Measurements from ENCODE around the gene TRIM39. TPM values are rescaled to one million over a fixed set of nuclear protein-coding genes. Genes with fewer than 3 reads are reported as not detected.
A peak's percentile ranks its signal among the peaks of the same experiment; 100 is the strongest.

The TRIM39 gene
- total RNA-seq (2016; rRNA removed; fragmentation: Illumina TruSeq; extraction: Trizol) (13.8 and 14.6 TPM in 2 replicates), polyA plus RNA-seq (2011; rRNA removed) (7.7 and 8.6 TPM in 2 replicates), polyA minus RNA-seq (2011; rRNA and poly(A)+ RNA removed; ENCODE audit: low replicate concordance) (7.8 and 11.9 TPM in 2 replicates), Bru-seq, nascent RNA (percentile 82 among the genes with signal in this experiment), BruChase-seq, experiment 1, labeled RNA remaining after a 6-hour chase (percentile 89 among the genes with signal in this experiment), BruChase-seq, experiment 2, labeled RNA remaining after a 2-hour chase (percentile 89 among the genes with signal in this experiment)
- total RNA-seq (2016; cell fraction: cytosol; rRNA removed; fragmentation: Illumina TruSeq; extraction: Trizol; ENCODE audit: low read depth) = 3.1 and 5.0 TPM in 2 replicates
- 12.0 and 15.3 TPM in 2 replicates for total RNA-seq (2016; cell fraction: insoluble cytoplasmic fraction; rRNA removed; fragmentation: Illumina TruSeq; extraction: Trizol)
- total RNA-seq (2016; cell fraction: membrane; rRNA removed; fragmentation: Illumina TruSeq; extraction: Trizol) = 11.0 and 12.4 TPM in 2 replicates
- 12.2 and 14.1 TPM in 2 replicates for total RNA-seq (2016; cell fraction: nucleus; rRNA removed; fragmentation: Illumina TruSeq; extraction: Trizol)
- 5.6 and 5.9 TPM in 2 replicates for polyA plus RNA-seq (2011; cell fraction: cytosol; rRNA removed)
- 22.1 and 24.6 TPM in 2 replicates for polyA plus RNA-seq (2011; cell fraction: nucleus; rRNA removed)
- polyA plus RNA-seq (2012) = 7.8 and 8.9 TPM in 2 replicates
- 2.3 and 3.1 TPM in 2 replicates for polyA plus RNA-seq (2016; cell fraction: cytosol; fragmentation: Illumina TruSeq; extraction: Trizol; ENCODE audit: low read depth)
- polyA plus RNA-seq (2016; cell fraction: insoluble cytoplasmic fraction; fragmentation: Illumina TruSeq; extraction: Trizol; ENCODE audit: low read depth) = 9.9 and 11.6 TPM in 2 replicates
- polyA plus RNA-seq (2016; cell fraction: membrane; fragmentation: Illumina TruSeq; extraction: Trizol; ENCODE audit: low read depth) = 6.6 and 8.4 TPM in 2 replicates
- 26.6 and 28.1 TPM in 2 replicates for polyA plus RNA-seq (2016; cell fraction: nucleus; fragmentation: Illumina TruSeq; extraction: Trizol; ENCODE audit: insufficient read depth, low read depth)
- 6.3 and 7.6 TPM in 2 replicates for polyA minus RNA-seq (2011; cell fraction: cytosol; rRNA and poly(A)+ RNA removed)
- 13.6 and 16.1 TPM in 2 replicates for polyA minus RNA-seq (2011; cell fraction: nucleus; rRNA and poly(A)+ RNA removed)
- long read RNA-seq, experiment 1, partial matches to known transcripts = 3 of 6 reads
- long read RNA-seq, experiment 1, other reads (novel, unspliced or antisense) = 2 of 6 reads
- long read RNA-seq, experiment 2, partial matches to known transcripts = 10 of 27 reads
- long read RNA-seq, experiment 2, other reads (novel, unspliced or antisense) = 14 of 27 reads

DNA sequence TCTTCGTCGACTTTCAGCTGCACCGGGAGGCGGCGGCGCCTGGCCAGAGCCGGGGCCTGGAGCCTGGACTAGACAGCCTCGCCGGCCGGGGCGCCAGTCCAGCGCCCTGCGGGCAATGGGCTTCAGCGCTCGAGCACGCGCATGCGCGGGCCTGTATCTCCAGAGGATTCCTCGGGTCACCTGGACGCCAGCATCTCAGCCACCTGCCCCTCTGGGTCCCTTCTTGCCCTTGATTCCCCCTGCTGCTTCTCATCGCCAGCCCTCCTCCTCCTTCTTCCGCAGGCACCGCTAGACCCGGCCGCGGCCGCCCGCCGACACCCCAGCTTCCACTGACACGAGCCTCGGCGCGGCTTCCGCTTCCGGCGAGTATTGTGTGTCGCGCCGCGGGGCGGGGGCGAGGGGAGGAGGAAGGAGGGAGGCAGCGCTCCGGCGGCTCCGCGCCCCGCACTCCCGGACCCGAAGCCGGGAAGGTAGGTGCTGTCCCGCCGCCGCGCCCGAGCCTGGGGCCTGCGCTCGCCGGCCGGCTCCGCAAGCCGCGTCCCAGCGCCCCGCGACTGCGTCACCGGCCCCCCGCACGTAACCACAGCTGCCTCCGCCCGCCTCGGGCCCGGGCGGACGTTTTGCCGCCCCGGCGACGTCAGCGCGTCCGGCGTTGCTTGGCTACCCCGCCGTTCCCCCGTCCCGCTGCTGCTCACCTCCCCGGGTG is at the start of gene TRIM39:
TRIM39 (plus strand) TSS at position 402 of the 706 bp plus-strand sequence. CDS start 2,391 bp downstream, outside the sequence.
- ChIA-PET CTCF (ENCODE audit: low intra/inter-chr PET ratio, low total read pairs) (no interaction called here), POLR2A (interaction anchor here (0.9 to 2.3 kb wide), 13 partner anchors 9 to 245 kb away, joined by 3 to 23 read pairs (median 5); partner anchors contain the start of genes ABCF1, RPP21 and TRIM26)
- peaks cover 50% of the 10 kb centered on the region for H3K79me2 ChIP-seq (ENCODE audit: insufficient read depth, low read length)
- H3K36me3 ChIP-seq (replicated peaks in 1 of 2; ENCODE audit: control insufficient read depth in 1 of 2, insufficient read depth in 2 of 2, low read length in 2 of 2) = peaks cover 5 to 26% of the 10 kb centered on the region in 2 experiments
- FAIRE-seq (no peak), DNase-seq (ENCODE audit: low spot score) (peak; percentile 75), ATAC-seq (peak; percentile 86)
- H3K27ac ChIP-seq (ENCODE audit: extremely low read length, insufficient read depth, low read length) = peak within 1 kb of the TSS; percentile 92
- peak within 1 kb of the TSS; percentile 58 for H2AFZ ChIP-seq (ENCODE audit: low read length)
- intact Hi-C loops (cut with micrococcal nuclease; ENCODE audit: unreplicated experiment) = loop anchor here (10.0 kb wide), 1 partner anchor 92 kb away; no protein-coding TSS in a partner anchor
- no peaks in the 10 kb centered on the region; a peak in 1 of 5 replicates for H3K27me3 ChIP-seq (ENCODE audit: control insufficient read depth in 1 of 2, insufficient read depth in 2 of 2, low read length in 2 of 2)
- peak within 1 kb of the TSS; percentile 89 for H3K9ac ChIP-seq (ENCODE audit: insufficient read depth, low read depth, low read length)
- no TSS peak for BruUV-seq (replicated peaks)
- peaks cover 47% of the 10 kb centered on the region for H3K4me1 ChIP-seq (ENCODE audit: insufficient read depth, low read length)
- H3K9me3 ChIP-seq (ENCODE audit: low read length) = no peaks in the 10 kb centered on the region
- in situ Hi-C loops (cut with HindIII; ENCODE audit: extremely low pct_ligation_motif_present, low pct_unique_long_range_greater_than_20kb) = no loop called here
- H3K4me2 ChIP-seq (ENCODE audit: low read depth, low read length) = peak within 1 kb of the TSS; percentile 100
- WGBS (ENCODE audit: low lambda C conversion rate) = 0% methylated on average over 24 of the region's 90 CpGs
- H4K20me1 ChIP-seq (ENCODE audit: insufficient read depth, low read length) = peaks cover 28% of the 10 kb centered on the region
- peak within 1 kb of the TSS; percentile 74 to 93 (median 78) for H3K4me3 ChIP-seq (replicated peaks in 1 of 3; ENCODE audit: insufficient read depth in 1 of 3, low read depth in 2 of 3, low read length in 3 of 3)
- no peak for TF ChIP-seq TCF7L2 (IDR thresholded peaks at IDR 0.05; ENCODE audit: low read depth, low read length)
- TF ChIP-seq SNAPC2 (CRISPR knock-in tag; IDR thresholded peaks at IDR 0.05) = no peak
- TF ChIP-seq PCBP2 (optimal IDR thresholded peaks at IDR 0.05; ENCODE audit: low read depth, low read length, poor library complexity, severe bottlenecking) = no peak
- TF ChIP-seq SP5 (CRISPR knock-in tag; IDR thresholded peaks at IDR 0.05; ENCODE audit: borderline replicate concordance, low read depth) = peak; percentile 33; the same call in 1 of the 2 replicates
- TF ChIP-seq ZNF558 (CRISPR knock-in tag; IDR thresholded peaks at IDR 0.05; ENCODE audit: borderline replicate concordance) = peak; percentile 77; the same call in 1 of the 2 replicates
- TF ChIP-seq, protein P1, sequence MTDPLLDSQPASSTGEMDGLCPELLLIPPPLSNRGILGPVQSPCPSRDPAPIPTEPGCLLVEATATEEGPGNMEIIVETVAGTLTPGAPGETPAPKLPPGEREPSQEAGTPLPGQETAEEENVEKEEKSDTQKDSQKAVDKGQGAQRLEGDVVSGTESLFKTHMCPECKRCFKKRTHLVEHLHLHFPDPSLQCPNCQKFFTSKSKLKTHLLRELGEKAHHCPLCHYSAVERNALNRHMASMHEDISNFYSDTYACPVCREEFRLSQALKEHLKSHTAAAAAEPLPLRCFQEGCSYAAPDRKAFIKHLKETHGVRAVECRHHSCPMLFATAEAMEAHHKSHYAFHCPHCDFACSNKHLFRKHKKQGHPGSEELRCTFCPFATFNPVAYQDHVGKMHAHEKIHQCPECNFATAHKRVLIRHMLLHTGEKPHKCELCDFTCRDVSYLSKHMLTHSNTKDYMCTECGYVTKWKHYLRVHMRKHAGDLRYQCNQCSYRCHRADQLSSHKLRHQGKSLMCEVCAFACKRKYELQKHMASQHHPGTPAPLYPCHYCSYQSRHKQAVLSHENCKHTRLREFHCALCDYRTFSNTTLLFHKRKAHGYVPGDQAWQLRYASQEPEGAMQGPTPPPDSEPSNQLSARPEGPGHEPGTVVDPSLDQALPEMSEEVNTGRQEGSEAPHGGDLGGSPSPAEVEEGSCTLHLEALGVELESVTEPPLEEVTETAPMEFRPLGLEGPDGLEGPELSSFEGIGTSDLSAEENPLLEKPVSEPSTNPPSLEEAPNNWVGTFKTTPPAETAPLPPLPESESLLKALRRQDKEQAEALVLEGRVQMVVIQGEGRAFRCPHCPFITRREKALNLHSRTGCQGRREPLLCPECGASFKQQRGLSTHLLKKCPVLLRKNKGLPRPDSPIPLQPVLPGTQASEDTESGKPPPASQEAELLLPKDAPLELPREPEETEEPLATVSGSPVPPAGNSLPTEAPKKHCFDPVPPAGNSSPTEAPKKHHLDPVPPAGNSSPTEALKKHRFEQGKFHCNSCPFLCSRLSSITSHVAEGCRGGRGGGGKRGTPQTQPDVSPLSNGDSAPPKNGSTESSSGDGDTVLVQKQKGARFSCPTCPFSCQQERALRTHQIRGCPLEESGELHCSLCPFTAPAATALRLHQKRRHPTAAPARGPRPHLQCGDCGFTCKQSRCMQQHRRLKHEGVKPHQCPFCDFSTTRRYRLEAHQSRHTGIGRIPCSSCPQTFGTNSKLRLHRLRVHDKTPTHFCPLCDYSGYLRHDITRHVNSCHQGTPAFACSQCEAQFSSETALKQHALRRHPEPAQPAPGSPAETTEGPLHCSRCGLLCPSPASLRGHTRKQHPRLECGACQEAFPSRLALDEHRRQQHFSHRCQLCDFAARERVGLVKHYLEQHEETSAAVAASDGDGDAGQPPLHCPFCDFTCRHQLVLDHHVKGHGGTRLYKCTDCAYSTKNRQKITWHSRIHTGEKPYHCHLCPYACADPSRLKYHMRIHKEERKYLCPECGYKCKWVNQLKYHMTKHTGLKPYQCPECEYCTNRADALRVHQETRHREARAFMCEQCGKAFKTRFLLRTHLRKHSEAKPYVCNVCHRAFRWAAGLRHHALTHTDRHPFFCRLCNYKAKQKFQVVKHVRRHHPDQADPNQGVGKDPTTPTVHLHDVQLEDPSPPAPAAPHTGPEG (CRISPR knock-in tag; IDR thresholded peaks at IDR 0.05) = no peak
- no peak for TF ChIP-seq ZNF674 (CRISPR knock-in tag; IDR thresholded peaks at IDR 0.05; ENCODE audit: low read depth)
- peak; percentile 76; the same call in 1 of the 2 replicates for TF ChIP-seq ZFP82 (CRISPR knock-in tag; IDR thresholded peaks at IDR 0.05; ENCODE audit: borderline replicate concordance)
- TF ChIP-seq ISL2 (CRISPR knock-in tag; IDR thresholded peaks at IDR 0.05) = peak; percentile 54; the same call in 1 of the 2 replicates
- TF ChIP-seq GABPA (IDR thresholded peaks at IDR 0.05; ENCODE audit: low read depth, low read length) = peak; percentile 83
- TF ChIP-seq GABPA (CRISPR knock-in tag; IDR thresholded peaks at IDR 0.05; ENCODE audit: low read depth) = peak; percentile 81
- TF ChIP-seq STAT5B (CRISPR knock-in tag; IDR thresholded peaks at IDR 0.05) = 0 out of 2 replicates have a peak, but pooled peaks have one; percentile 35
